Sigmoid colon (tissue), 3 donors: Measurements from ENCODE around the gene BLM.

ENCODE experiments used
- CTCF ChIP-seq, 4 experiments: fragments of 450-650 bp in 3 of 4; fragments of 200-600 bp in 1 of 4; IDR thresholded peaks; one replicate each; pipeline ENCODE4 v1.5.1; 2016 to 2019; ENCODE audit warnings: antibody characterized with exemption in 4 of 4, mild to moderate bottlenecking in 3 of 4, moderate library complexity in 2 of 4
- POLR2A ChIP-seq, 2 donors: fragments of 450-650 bp; IDR thresholded peaks; one replicate each; pipeline ENCODE4 v1.6.1; 2016; ENCODE audit warnings: antibody characterized with exemption in 2 of 2, mild to moderate bottlenecking in 2 of 2, moderate library complexity in 2 of 2

DNA sequence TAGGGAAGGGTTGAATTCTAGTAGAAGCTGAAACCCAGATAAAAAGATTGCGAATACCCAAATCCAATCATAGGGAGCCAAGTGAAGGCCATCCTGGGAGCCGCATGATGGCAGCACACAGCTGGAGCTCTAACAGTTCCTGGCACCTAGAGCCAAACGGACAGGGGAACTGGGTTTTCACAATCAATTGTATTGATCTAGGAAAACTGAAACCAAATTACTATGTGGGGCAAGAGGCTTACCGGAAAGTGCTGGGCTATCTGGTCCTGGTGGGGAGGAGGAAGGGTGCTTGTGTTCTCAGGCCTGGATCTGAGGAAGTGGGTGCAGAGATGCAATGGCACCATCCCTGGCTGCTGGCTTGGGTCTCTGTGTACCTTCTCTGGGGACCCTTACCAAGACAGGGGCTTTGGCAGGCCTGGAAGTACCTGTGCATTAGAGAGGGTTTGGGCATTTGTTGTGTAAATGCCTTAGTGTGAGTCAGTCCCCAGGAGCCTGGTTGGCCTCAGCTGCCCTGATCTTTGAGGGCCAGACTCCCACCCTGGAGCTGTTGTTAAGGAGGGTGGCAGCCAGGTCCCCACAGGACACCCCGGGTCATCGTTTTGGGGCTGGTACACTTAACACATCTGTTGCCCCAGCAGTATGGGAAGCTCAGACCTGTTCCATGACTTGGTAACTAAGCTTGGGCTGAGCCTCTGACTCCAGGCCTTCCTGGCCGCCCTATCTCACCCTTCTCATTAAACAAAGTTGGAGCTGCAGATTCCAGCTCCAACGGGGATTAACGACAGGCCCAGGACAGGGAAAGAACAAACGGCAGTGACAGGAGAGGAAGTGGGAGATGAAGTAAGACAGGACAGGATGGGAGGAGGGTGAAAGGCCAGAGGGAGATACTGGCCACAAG is 142.3 kb downstream of the BLM start:
- TF ChIP-seq POLR2A (IDR thresholded peaks at IDR 0.05) (no peak), CTCF (IDR thresholded peaks at IDR 0.05) (no peak)
